Chondrocyte (in vitro differentiated cells): Measurements from ENCODE around the gene GABRR2. TPM values are rescaled to one million over a fixed set of nuclear protein-coding genes. Genes with fewer than 3 reads are reported as not detected.

Experiments used
- DNase-seq: peaks from one replicate; pipeline ENCODE4 v3.0.0; 2021; ENCODE audit warnings: mixed read lengths, low spot score
- H3K27ac Mint-ChIP-seq: one replicate; pipeline ENCODE4 v1.8.0; 2021; ENCODE audit warnings: mild to moderate bottlenecking, moderate library complexity, mixed read lengths; ENCODE audit not compliant: unreplicated experiment
- H3K27me3 Mint-ChIP-seq: 2 replicates; pipeline ENCODE4 v1.8.0; 2021; ENCODE audit warnings: low read depth, mixed read lengths
- H3K36me3 Mint-ChIP-seq: 2 replicates; pipeline ENCODE4 v1.8.0; 2021; ENCODE audit warnings: low read depth, mixed read lengths
- H3K4me1 Mint-ChIP-seq: 2 replicates; pipeline ENCODE4 v1.8.0; 2021; ENCODE audit warnings: low read depth, mild to moderate bottlenecking, mixed read lengths
- H3K4me3 Mint-ChIP-seq: one replicate; pipeline ENCODE4 v1.8.0; 2021; ENCODE audit warnings: mild to moderate bottlenecking, moderate library complexity, mixed read lengths; ENCODE audit not compliant: unreplicated experiment
- H3K9me3 Mint-ChIP-seq: 2 replicates; pipeline ENCODE4 v1.8.0; 2021; ENCODE audit warnings: low read depth, mixed read lengths
- CTCF ChIP-seq: fragments of 200-600 bp; sonication (generic); IDR thresholded peaks from 2 replicates; pipeline ENCODE4 v1.5.0; 2021; ENCODE audit warnings: antibody characterized with exemption, mild to moderate bottlenecking, moderate library complexity
- total RNA-seq: library from RNA; stranded (reverse); gene quantifications from 3 replicates; pipeline ENCODE4 v1.2.1, GENCODE V29; 2021

Gene GABRR2
- total RNA-seq, 1 donor from 2014 or later: 0.57 TPM

GRCh38 chr6:89291256-89291819 lies 23.8 kb downstream of the GABRR2 start:
- Mint-ChIP-seq H3K9me3 (no peaks in the 10 kb centered on the region), H3K27me3 (peaks cover 35% of the 10 kb centered on the region), H3K4me3 (no peak overlapping the region), H3K36me3 (peaks cover 5% of the 10 kb centered on the region), H3K4me1 (peaks cover 5% of the 10 kb centered on the region), H3K27ac (no peak overlapping the region)
- no peak for TF ChIP-seq CTCF
- no peak for DNase-seq

- TF ChIP-seq CTCF: no peak
- Mint-ChIP-seq H3K36me3 (peaks cover 5% of the 10 kb centered on the region), H3K27me3 (peaks cover 30% of the 10 kb centered on the region), H3K4me1 (peaks cover 5% of the 10 kb centered on the region), H3K27ac (no peak overlapping the region), H3K4me3 (no peak overlapping the region), H3K9me3 (no peaks in the 10 kb centered on the region)
- no peak for DNase-seq
Observed at GRCh38 chr6:89290401-89291155, 24.5 kb downstream of the GABRR2 start.

GRCh38 chr6:89289710-89290109 lies 25.4 kb downstream of the GABRR2 start:
- no peak for TF ChIP-seq CTCF
- H3K4me1 Mint-ChIP-seq: peaks cover 12% of the 10 kb centered on the region
- peaks cover 5% of the 10 kb centered on the region for H3K36me3 Mint-ChIP-seq
- H3K9me3 Mint-ChIP-seq: no peaks in the 10 kb centered on the region
- no peak for DNase-seq
- H3K4me3 Mint-ChIP-seq: no peak overlapping the region
- no peak overlapping the region for H3K27ac Mint-ChIP-seq
- peaks cover 27% of the 10 kb centered on the region for H3K27me3 Mint-ChIP-seq

DNA sequence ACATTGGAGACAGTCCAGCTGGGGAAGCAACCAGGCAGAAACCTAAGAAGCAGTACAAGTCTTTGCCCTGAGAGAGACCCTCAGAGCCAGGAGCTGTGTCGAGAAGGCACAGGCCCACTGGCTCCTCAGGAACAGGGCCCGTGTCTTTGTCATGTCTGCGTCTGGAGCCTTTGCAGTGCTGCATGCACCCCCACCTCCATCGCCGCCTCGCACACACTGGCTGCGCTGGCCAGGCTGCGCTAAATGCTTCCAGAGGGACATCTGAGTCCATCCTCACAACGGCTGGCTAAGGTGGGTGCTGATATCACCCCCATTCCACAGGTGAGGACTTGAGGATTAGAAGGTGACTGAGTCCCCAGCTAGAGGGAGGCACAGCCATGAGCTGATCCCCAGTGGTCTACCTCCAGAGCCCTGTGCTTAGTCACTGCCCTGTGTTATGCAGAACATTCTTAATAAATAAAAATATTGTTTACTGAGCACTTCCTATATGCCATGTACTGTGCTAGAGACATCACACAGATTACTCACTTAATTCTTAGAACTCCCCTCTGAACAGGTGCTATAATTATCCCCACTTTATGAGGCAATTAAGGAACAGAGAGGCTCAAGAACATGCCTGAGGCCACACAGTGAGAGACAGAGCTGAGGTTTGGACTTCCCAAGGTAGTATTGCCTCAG lies 27.6 kb downstream of the GABRR2 start:
- Mint-ChIP-seq H3K27ac (no peak overlapping the region), H3K4me1 (peaks cover 12% of the 10 kb centered on the region), H3K36me3 (peaks cover 5% of the 10 kb centered on the region), H3K27me3 (peaks cover 32% of the 10 kb centered on the region), H3K9me3 (no peaks in the 10 kb centered on the region), H3K4me3 (no peak overlapping the region)
- DNase-seq: no peak
- no peak for TF ChIP-seq CTCF

GRCh38 chr6:89286516-89286915 lies 28.6 kb downstream of the GABRR2 start:
- H3K9me3 Mint-ChIP-seq: no peaks in the 10 kb centered on the region
- DNase-seq: no peak
- no peak overlapping the region for H3K4me3 Mint-ChIP-seq
- no peak overlapping the region for H3K27ac Mint-ChIP-seq
- H3K4me1 Mint-ChIP-seq: peaks cover 12% of the 10 kb centered on the region
- TF ChIP-seq CTCF: no peak
- peaks cover 5% of the 10 kb centered on the region for H3K36me3 Mint-ChIP-seq
- peaks cover 31% of the 10 kb centered on the region for H3K27me3 Mint-ChIP-seq
